22Rv1 (cell line): ENCODE data around the gene ELMOD1.

Experiments
- ZFX ChIP-seq: fragments of 450-650 bp; IDR thresholded peaks from 2 replicates; pipeline ENCODE4 v1.6.1; 2017; ENCODE audit warnings: antibody characterized with exemption, borderline replicate concordance
- TF ChIP-seq, protein P1 (sequence below): fragments of 450-650 bp; IDR thresholded peaks from 2 replicates; pipeline ENCODE4 v1.5.1; 2017; ENCODE audit warnings: mild to moderate bottlenecking

DNA sequence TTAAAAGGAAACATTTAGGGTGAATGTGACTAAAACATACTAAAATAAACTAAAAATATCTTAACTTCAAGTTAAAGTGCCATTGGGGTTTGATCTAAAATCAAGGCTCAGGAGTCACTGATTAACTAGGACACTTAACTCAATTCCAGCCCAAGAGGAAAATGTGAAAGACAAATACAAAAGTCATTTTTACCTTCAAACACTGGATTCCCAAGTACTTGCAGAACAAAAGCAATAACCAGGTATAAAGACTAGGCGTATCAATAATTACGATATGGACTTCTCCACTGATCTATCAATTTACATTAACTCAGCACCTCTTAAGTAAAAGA lies 41.0 kb upstream of the ELMOD1 start:
- TF ChIP-seq, protein P1, sequence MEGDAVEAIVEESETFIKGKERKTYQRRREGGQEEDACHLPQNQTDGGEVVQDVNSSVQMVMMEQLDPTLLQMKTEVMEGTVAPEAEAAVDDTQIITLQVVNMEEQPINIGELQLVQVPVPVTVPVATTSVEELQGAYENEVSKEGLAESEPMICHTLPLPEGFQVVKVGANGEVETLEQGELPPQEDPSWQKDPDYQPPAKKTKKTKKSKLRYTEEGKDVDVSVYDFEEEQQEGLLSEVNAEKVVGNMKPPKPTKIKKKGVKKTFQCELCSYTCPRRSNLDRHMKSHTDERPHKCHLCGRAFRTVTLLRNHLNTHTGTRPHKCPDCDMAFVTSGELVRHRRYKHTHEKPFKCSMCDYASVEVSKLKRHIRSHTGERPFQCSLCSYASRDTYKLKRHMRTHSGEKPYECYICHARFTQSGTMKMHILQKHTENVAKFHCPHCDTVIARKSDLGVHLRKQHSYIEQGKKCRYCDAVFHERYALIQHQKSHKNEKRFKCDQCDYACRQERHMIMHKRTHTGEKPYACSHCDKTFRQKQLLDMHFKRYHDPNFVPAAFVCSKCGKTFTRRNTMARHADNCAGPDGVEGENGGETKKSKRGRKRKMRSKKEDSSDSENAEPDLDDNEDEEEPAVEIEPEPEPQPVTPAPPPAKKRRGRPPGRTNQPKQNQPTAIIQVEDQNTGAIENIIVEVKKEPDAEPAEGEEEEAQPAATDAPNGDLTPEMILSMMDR: no peak
- no peak for TF ChIP-seq ZFX
